HepG2 (cell line): ENCODE results near the gene ATAD3A.
"Not testable (repeated sequence)": the region's sequence is repeated elsewhere in the genome, so short reads cannot be mapped to it uniquely, and the experiment has no call there.

Experiments
- ASH2L ChIP-seq: fragments of 300-600, 200-600 bp; sonication (generic); IDR thresholded peaks from 2 replicates; pipeline ENCODE4 v1.7.0; 2017; ENCODE audit warnings: low read depth, mild to moderate bottlenecking, moderate library complexity, mixed read lengths, low read length; ENCODE audit not compliant: insufficient read length
- CEBPZ ChIP-seq: IDR thresholded peaks from 2 replicates; pipeline ENCODE4 v1.6.1; 2012; ENCODE audit warnings: low read length, improper control_type of control experiment
- E2F1 ChIP-seq: sonication (generic); formaldehyde crosslinking; IDR thresholded peaks from 2 replicates; pipeline ENCODE4 v1.5.0; 2020; ENCODE audit warnings: missing genetic modification reagents
- EZH2 ChIP-seq: conservative IDR thresholded peaks from 2 replicates; pipeline ENCODE4 v1.6.1; 2012; ENCODE audit warnings: mild to moderate bottlenecking, low read depth, low read length, moderate library complexity
- NR2C2 ChIP-seq: sonication (generic); formaldehyde crosslinking; IDR thresholded peaks from 2 replicates; pipeline ENCODE4 v1.4.0; 2020; ENCODE audit warnings: missing genetic modification reagents, mild to moderate bottlenecking, moderate library complexity, borderline replicate concordance
- SRY ChIP-seq: sonication (generic); formaldehyde crosslinking; IDR thresholded peaks from 2 replicates; pipeline ENCODE4 v1.8.0; 2022; ENCODE audit warnings: mild to moderate bottlenecking, missing genetic modification reagents
- TAF1 ChIP-seq: sonication (generic); formaldehyde crosslinking; IDR thresholded peaks from 2 replicates; pipeline ENCODE4 v1.4.0; 2020; ENCODE audit warnings: missing genetic modification reagents
- USF2 ChIP-seq, 2 experiments: sonication (generic) in 1 of 2; formaldehyde crosslinking in 1 of 2; IDR thresholded peaks; 2 replicates each; pipeline versions ENCODE4 v1.5.1 to v1.6.1; 2011 to 2020; ENCODE audit warnings: borderline replicate concordance in 1 of 2, low read depth in 1 of 2, low read length in 1 of 2, mild to moderate bottlenecking in 1 of 2, missing genetic modification reagents in 1 of 2, moderate library complexity in 1 of 2
- ZNF343 ChIP-seq: sonication (generic); formaldehyde crosslinking; IDR thresholded peaks from 2 replicates; pipeline ENCODE4 v1.4.0; 2020; ENCODE audit warnings: mild to moderate bottlenecking, missing genetic modification reagents
- ZNF558 ChIP-seq: sonication (generic); formaldehyde crosslinking; IDR thresholded peaks from 2 replicates; pipeline ENCODE4 v1.9.0; 2022; ENCODE audit warnings: mild to moderate bottlenecking, missing genetic modification reagents, borderline replicate concordance
- ZNF878 ChIP-seq: sonication (generic); formaldehyde crosslinking; IDR thresholded peaks from 2 replicates; pipeline ENCODE4 v1.8.1; 2023; ENCODE audit warnings: mild to moderate bottlenecking, missing genetic modification reagents, moderate library complexity
- TF ChIP-seq, protein P1 (sequence below): IDR thresholded peaks from 2 replicates; pipeline ENCODE4 v1.6.1; 2012; ENCODE audit warnings: inconsistent platforms
- TF ChIP-seq, protein P2 (sequence below): sonication (generic); formaldehyde crosslinking; IDR thresholded peaks from 2 replicates; pipeline ENCODE4 v1.8.0; 2023; ENCODE audit warnings: mild to moderate bottlenecking, missing genetic modification reagents
- TF ChIP-seq, protein P3 (sequence below): fragments of 450-650 bp; IDR thresholded peaks from 2 replicates; pipeline ENCODE4 v1.6.1; 2017

DNA sequence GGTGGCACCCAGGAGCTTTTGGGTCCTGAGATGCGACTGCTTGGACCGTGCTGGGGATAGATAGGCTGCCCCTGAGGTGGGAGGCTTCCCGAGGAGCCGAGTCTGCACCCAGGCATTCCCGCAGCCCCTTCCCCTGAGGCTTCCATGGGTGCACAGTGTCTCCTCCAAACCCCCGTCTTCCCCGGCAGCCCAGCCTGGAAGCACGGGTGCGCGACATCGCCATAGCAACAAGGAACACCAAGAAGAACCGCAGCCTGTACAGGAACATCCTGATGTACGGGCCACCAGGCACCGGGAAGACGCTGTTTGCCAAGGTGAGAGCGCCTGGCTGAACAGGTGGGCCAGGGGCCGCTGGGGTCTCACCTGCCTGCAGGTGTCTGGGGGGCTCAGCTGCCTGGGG is 11.7 kb downstream of the ATAD3A start:
- TF ChIP-seq NR2C2; EZH2; TAF1 (CRISPR knock-in tag); ZNF558 (CRISPR knock-in tag); CEBPZ; ZNF343 (CRISPR knock-in tag); ASH2L; E2F1; SRY (CRISPR knock-in tag); USF2 (IDR thresholded peaks at IDR 0.05; ENCODE audit: low read depth, low read length); USF2 (CRISPR knock-in tag; IDR thresholded peaks at IDR 0.05; ENCODE audit: borderline replicate concordance); ZNF878 (CRISPR knock-in tag): not testable (repeated sequence)
- TF ChIP-seq, protein P1, sequence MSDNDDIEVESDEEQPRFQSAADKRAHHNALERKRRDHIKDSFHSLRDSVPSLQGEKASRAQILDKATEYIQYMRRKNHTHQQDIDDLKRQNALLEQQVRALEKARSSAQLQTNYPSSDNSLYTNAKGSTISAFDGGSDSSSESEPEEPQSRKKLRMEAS = not testable (repeated sequence)
- TF ChIP-seq, protein P2, sequence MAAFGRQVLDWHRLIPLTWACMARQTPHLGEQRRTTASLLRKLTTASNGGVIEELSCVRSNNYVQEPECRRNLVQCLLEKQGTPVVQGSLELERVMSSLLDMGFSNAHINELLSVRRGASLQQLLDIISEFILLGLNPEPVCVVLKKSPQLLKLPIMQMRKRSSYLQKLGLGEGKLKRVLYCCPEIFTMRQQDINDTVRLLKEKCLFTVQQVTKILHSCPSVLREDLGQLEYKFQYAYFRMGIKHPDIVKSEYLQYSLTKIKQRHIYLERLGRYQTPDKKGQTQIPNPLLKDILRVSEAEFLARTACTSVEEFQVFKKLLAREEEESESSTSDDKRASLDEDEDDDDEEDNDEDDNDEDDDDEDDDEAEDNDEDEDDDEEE (CRISPR knock-in tag) = not testable (repeated sequence)
- TF ChIP-seq, protein P3, sequence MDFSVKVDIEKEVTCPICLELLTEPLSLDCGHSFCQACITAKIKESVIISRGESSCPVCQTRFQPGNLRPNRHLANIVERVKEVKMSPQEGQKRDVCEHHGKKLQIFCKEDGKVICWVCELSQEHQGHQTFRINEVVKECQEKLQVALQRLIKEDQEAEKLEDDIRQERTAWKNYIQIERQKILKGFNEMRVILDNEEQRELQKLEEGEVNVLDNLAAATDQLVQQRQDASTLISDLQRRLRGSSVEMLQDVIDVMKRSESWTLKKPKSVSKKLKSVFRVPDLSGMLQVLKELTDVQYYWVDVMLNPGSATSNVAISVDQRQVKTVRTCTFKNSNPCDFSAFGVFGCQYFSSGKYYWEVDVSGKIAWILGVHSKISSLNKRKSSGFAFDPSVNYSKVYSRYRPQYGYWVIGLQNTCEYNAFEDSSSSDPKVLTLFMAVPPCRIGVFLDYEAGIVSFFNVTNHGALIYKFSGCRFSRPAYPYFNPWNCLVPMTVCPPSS = not testable (repeated sequence)
